ENCODE results near the gene CPVL.

DNA sequence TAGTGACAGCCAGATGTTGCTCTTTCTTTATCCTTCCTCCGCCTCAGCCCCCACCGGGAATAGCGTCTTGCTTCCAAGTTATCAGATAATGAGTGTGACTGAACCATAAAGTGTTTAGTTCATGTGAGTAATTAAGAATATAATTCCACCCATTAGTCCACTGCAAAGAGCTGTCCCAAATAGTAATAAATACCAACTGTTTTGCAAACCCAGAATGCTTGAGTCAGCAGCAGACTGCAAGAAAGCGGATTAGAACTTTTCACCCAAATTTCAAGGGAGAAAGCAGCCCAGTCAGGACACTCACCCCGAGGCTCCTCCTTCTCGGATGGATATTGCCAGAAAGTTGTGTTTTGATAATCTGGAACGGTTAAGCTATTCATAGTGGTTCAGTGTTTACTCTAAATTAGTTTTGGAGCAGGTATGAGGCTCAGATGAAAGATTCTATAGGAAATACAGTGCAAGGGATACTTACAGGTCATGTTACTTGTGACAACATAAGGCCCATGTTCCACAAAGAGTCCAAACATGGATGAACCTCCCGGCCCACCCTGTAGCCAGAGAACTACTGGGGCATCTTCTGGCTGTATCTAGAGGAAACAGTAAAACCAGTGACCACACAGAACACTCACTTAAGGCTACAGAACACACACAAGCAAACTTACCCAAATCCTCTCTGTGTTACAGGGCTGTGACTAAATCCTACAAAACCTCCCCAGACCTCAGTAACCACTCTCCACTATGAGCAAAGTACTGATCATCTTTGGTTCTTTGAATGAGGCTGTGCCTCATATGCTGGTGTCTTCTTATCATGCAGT is 50.5 kb downstream of the CPVL start:
- TF ChIP-seq, protein P1, sequence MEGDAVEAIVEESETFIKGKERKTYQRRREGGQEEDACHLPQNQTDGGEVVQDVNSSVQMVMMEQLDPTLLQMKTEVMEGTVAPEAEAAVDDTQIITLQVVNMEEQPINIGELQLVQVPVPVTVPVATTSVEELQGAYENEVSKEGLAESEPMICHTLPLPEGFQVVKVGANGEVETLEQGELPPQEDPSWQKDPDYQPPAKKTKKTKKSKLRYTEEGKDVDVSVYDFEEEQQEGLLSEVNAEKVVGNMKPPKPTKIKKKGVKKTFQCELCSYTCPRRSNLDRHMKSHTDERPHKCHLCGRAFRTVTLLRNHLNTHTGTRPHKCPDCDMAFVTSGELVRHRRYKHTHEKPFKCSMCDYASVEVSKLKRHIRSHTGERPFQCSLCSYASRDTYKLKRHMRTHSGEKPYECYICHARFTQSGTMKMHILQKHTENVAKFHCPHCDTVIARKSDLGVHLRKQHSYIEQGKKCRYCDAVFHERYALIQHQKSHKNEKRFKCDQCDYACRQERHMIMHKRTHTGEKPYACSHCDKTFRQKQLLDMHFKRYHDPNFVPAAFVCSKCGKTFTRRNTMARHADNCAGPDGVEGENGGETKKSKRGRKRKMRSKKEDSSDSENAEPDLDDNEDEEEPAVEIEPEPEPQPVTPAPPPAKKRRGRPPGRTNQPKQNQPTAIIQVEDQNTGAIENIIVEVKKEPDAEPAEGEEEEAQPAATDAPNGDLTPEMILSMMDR (conservative IDR thresholded peaks at IDR 0.05; ENCODE audit: low read depth, low read length) = no peak
- TF ChIP-seq EZH2 (IDR thresholded peaks at IDR 0.05; ENCODE audit: borderline replicate concordance, low read depth, low read length, poor library complexity, severe bottlenecking) = no peak
